AG09309 (cell line): ENCODE measurements around the gene RNF212.

ENCODE experiments used
- DNase-seq: peaks from one replicate; pipeline ENCODE4 v3.0.0-alpha.2; 2010; ENCODE audit warnings: low read depth
- H3K4me3 ChIP-seq: 2 replicates; pipeline ENCODE4 v1.5.1; 2011; ENCODE audit warnings: mild to moderate bottlenecking, low read depth, low read length, moderate library complexity; ENCODE audit not compliant: control insufficient read depth
- TF ChIP-seq, protein P1 (sequence below): IDR thresholded peaks from 2 replicates; pipeline ENCODE4 v1.5.1; 2011; ENCODE audit warnings: mild to moderate bottlenecking, low read depth, low read length, inconsistent platforms; ENCODE audit not compliant: insufficient read depth, control insufficient read depth; ENCODE audit errors: missing control alignments

Gene RNF212

DNA sequence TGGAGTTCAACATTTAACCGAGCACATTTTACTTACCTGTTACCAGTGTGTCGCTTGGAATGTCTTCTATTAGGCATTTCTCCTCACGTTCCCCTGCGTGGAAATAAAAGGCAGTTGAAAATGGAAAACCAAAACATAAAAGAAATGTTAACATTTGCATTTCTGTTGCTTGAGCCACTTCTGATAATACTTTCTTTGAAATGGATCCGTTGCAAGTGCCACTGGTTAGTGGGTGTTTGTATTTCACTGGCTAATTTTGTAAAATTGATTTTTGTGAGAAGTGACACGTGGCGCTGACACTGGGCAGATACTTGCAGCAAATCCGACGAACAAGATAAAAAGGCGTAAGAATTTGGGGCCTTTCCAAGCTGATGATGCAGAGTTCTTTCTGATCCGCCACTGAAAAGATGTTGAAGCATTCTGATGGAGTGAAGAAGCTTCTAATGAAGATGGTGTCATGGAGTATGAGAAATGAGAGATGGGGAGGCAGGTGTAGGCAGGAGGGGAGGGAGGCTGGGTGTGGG, 40.3 kb upstream of the RNF212 start:
- TF ChIP-seq, protein P1, sequence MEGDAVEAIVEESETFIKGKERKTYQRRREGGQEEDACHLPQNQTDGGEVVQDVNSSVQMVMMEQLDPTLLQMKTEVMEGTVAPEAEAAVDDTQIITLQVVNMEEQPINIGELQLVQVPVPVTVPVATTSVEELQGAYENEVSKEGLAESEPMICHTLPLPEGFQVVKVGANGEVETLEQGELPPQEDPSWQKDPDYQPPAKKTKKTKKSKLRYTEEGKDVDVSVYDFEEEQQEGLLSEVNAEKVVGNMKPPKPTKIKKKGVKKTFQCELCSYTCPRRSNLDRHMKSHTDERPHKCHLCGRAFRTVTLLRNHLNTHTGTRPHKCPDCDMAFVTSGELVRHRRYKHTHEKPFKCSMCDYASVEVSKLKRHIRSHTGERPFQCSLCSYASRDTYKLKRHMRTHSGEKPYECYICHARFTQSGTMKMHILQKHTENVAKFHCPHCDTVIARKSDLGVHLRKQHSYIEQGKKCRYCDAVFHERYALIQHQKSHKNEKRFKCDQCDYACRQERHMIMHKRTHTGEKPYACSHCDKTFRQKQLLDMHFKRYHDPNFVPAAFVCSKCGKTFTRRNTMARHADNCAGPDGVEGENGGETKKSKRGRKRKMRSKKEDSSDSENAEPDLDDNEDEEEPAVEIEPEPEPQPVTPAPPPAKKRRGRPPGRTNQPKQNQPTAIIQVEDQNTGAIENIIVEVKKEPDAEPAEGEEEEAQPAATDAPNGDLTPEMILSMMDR, result no peak
- no peak for DNase-seq
- H3K4me3 ChIP-seq, result no peak overlapping the region

DNA sequence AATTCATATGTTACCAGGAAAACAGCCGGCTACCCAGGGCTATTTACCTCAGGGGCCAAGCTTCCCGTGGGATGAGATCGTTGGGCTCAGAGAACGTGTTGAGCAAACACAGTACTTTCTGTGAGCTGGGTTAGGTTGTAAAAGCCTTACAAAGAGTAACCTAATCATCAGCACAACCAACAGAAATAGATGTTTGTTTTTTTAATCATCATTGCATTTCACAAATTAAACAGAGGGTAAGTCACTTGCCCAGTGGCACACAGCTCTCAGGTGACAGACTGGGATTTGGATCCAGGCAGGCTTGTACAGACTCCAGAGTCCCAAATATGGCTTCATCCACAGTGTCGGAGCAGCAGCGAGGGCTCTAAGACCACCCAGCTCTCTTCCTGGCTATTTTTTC, 38.9 kb upstream of the RNF212 start:
- TF ChIP-seq, protein P1, result no peak
- no peak for DNase-seq
- H3K4me3 ChIP-seq, result no peak overlapping the region

DNA sequence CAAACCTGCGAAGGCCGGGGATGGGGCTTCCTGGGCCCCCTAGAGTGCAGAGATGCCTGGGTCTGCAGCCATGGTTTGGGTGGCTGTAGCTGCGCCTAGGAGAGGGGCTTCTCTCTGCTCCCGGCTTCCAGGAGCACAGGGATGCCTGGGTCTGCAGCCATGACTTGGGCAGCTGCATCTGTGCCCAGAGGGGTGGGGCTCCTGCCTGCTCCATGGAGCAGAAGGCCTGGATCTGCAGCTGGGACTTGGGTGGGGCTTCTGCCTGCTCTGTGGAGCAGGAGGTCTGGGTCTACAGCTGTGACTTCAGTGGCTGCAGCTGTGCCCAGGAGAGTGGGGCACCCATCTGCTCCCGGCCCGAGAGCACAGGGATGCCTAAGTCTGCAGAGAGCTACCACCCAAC, 38.2 kb upstream of the RNF212 start:
- TF ChIP-seq, protein P1, result no peak
- no peak for DNase-seq
- no peak overlapping the region for H3K4me3 ChIP-seq

DNA sequence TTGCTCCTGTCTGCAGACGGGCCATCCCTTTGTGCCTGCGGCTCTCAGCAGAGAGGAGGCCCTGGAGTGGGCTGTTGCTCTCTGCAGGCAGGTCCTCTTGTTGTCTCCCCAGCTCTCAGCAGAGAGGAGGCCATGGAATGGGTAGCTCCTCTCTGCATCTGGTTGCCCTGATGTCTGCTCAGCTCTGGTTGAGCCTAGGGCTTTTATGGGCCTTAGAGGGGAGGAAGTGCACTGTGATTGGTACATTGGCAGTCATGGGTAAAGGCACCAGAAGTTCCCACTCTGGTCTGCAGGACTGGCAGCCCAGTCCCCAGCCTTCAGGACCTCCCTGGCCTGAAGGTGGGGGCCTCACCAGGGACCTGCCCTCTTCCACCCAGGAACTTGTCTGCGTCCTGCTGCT, 37.5 kb upstream of the RNF212 start:
- DNase-seq, result no peak
- no peak overlapping the region for H3K4me3 ChIP-seq
- TF ChIP-seq, protein P1, result no peak

DNA sequence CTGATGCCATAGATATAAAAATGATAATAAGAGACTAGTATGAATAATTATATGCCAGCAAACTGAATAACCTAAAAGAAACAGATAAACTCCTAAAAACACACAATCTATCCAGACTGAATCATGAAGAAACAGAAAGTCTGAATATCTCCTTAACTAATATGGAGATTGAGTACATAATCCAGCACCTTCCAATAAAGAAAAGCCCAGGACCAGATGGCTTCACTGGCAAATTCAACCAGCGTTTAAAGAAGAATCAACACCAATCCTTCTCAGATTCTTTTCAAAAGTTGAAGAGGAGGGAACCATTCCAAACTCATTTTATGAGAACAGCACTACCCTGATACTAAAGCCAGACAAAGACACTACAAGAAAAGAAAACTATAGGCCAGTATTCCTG, 26.5 kb upstream of the RNF212 start:
- H3K4me3 ChIP-seq, result no peak overlapping the region
- TF ChIP-seq, protein P1, result no peak
- no peak for DNase-seq

DNA sequence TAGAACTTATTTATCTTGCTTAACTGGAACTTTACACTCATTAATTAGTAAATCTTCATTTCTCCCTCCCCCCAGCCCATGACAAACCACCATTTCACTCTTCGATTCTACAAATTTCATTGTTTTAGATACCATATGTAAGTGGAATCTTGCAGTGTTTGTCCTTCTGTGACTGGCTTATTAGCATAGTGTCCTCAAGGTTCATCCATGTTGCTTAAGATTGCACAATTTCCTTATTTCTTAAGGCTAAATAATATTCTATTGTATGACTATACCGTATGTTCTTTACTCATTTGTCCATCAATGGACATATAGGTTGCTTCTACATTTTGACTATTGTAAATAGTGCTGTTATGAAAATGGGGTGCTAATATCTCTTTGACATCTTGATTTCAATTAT, 24.5 kb upstream of the RNF212 start:
- DNase-seq, result no peak
- TF ChIP-seq, protein P1, result no peak
- H3K4me3 ChIP-seq, result no peak overlapping the region
